ENCODE results near the gene SCYGR6. TPM values are rescaled to one million over a fixed set of nuclear protein-coding genes. Genes with fewer than 3 reads are reported as not detected.
"Not testable (repeated sequence)": the region's sequence is repeated elsewhere in the genome, so short reads cannot be mapped to it uniquely, and the experiment has no call there.

The SCYGR6 gene
- not detected for polyA plus RNA-seq (ENCODE audit: insufficient read length in 3 of 3)
- long read RNA-seq, donor 1: 0 reads
- long read RNA-seq, donor 2: 0 reads
- long read RNA-seq, donor 3: 0 reads
- long read RNA-seq, donor 4: 0 reads
- long read RNA-seq, donor 5: 0 reads
- long read RNA-seq, donor 6: 0 reads
- long read RNA-seq, donor 7: 0 reads
- long read RNA-seq, donor 8: 0 reads
- long read RNA-seq, donor 9: 0 reads
- long read RNA-seq, donor 10: 0 reads
- long read RNA-seq, donor 11: 0 reads
- long read RNA-seq, donor 12: 0 reads
- long read RNA-seq, donor 13: 0 reads
- long read RNA-seq, donor 14: 0 reads
- long read RNA-seq, donor 15: 0 reads
- long read RNA-seq, donor 16: 0 reads

- no peak for DNase-seq
Observed at GRCh38 chr2:227724394-227725039, at the start of gene SCYGR6. TSS of gene SCYGR6 (minus strand) at chr2:227724757. CDS start at chr2:227724757, 0 bp downstream.

GRCh38 chr2:227774011-227774624, 49.6 kb upstream of the SCYGR6 start:
- DNase-seq: no peak

GRCh38 chr2:227772932-227773331, 48.4 kb upstream of the SCYGR6 start:
- no peak for DNase-seq

- no peak for DNase-seq
Observed at GRCh38 chr2:227772197-227772661, 47.7 kb upstream of the SCYGR6 start.

- DNase-seq: no peak
Observed at GRCh38 chr2:227767830-227768229, 43.3 kb upstream of the SCYGR6 start.

- DNase-seq: peak; percentile 72
Observed at GRCh38 chr2:227766373-227766883, 41.9 kb upstream of the SCYGR6 start.

GRCh38 chr2:227765788-227766372, 41.3 kb upstream of the SCYGR6 start:
- no peak for DNase-seq

GRCh38 chr2:227761740-227762476, 37.4 kb upstream of the SCYGR6 start:
- DNase-seq: peak; percentile 81

GRCh38 chr2:227759411-227760118, 35.0 kb upstream of the SCYGR6 start:
- no peak for DNase-seq

GRCh38 chr2:227756261-227756660, 31.7 kb upstream of the SCYGR6 start:
- DNase-seq: not testable (repeated sequence)

GRCh38 chr2:227748079-227748478, 23.5 kb upstream of the SCYGR6 start:
- DNase-seq: no peak

- DNase-seq: no peak
Observed at GRCh38 chr2:227745594-227745993, 21.0 kb upstream of the SCYGR6 start, which contains the start of gene SCYGR8. TSS of gene SCYGR8 (plus strand) at chr2:227745894. CDS start at chr2:227745894, 0 bp downstream.

- not testable (repeated sequence) for DNase-seq
Observed at GRCh38 chr2:227740705-227741104, 16.1 kb upstream of the SCYGR6 start.

GRCh38 chr2:227739351-227739750, 14.8 kb upstream of the SCYGR6 start:
- no peak for DNase-seq

- DNase-seq: no peak
Observed at GRCh38 chr2:227728035-227728434, 3.5 kb upstream of the SCYGR6 start, which contains the start of gene SCYGR7. TSS of gene SCYGR7 (plus strand) at chr2:227728335. CDS start at chr2:227728335, 0 bp downstream.

GRCh38 chr2:227722821-227723220, 1.7 kb downstream of the SCYGR6 start:
- DNase-seq: not testable (repeated sequence)

- DNase-seq: no peak
Observed at GRCh38 chr2:227720680-227721079, 3.9 kb downstream of the SCYGR6 start.

GRCh38 chr2:227719641-227720040, 4.9 kb downstream of the SCYGR6 start:
- no peak for DNase-seq

- peak; percentile 69 for DNase-seq
Observed at GRCh38 chr2:227717687-227718567, 6.6 kb downstream of the SCYGR6 start, which contains the start of gene SLC19A3. TSS of gene SLC19A3 (minus strand) at chr2:227718028. CDS start at chr2:227702318, 15,710 bp downstream.
